ENCODE data around the gene SSC4D.
A peak's percentile ranks its signal among the peaks of the same experiment; 100 is the strongest.
"Not testable (repeated sequence)": the region's sequence is repeated elsewhere in the genome, so short reads cannot be mapped to it uniquely, and the experiment has no call there.

The SSC4D gene

GRCh38 chr7:76417654-76418310, 8.3 kb upstream of the SSC4D start:
- not testable (repeated sequence) for DNase-seq

GRCh38 chr7:76412249-76412648, 2.8 kb upstream of the SSC4D start:
- DNase-seq: no peak

- DNase-seq: no peak
Observed at GRCh38 chr7:76411626-76412025, 2.1 kb upstream of the SSC4D start.

- DNase-seq: peak in 1 of 2 experiments; percentile 35
Observed at GRCh38 chr7:76408121-76408560, 1.4 kb downstream of the SSC4D start.

GRCh38 chr7:76407718-76408117, 1.8 kb downstream of the SSC4D start:
- no peak for DNase-seq

- DNase-seq: no peak
Observed at GRCh38 chr7:76405738-76406137, 3.8 kb downstream of the SSC4D start.

GRCh38 chr7:76403780-76404494, 5.6 kb downstream of the SSC4D start:
- no peak for DNase-seq

GRCh38 chr7:76403097-76403496, 6.4 kb downstream of the SSC4D start:
- not testable (repeated sequence) for DNase-seq

GRCh38 chr7:76400248-76400647, 9.2 kb downstream of the SSC4D start:
- no peak for DNase-seq

- DNase-seq: peak in 1 of 2 experiments; percentile 25
Observed at GRCh38 chr7:76397409-76398183, 11.9 kb downstream of the SSC4D start.

GRCh38 chr7:76396864-76397263, 12.6 kb downstream of the SSC4D start:
- no peak for DNase-seq

- peak; percentile 72 to 87 for DNase-seq
Observed at GRCh38 chr7:76395965-76396726, 13.4 kb downstream of the SSC4D start.

GRCh38 chr7:76395605-76395964, 13.9 kb downstream of the SSC4D start:
- not testable (repeated sequence) for DNase-seq

GRCh38 chr7:76394957-76395356, 14.5 kb downstream of the SSC4D start:
- peak; percentile 51 to 75 for DNase-seq

GRCh38 chr7:76393116-76394031, 16.1 kb downstream of the SSC4D start:
- DNase-seq: peak; percentile 72 to 88

GRCh38 chr7:76392531-76393115, 16.9 kb downstream of the SSC4D start:
- no peak for DNase-seq

- no peak for DNase-seq
Observed at GRCh38 chr7:76390092-76390491, 19.4 kb downstream of the SSC4D start.

- not testable (repeated sequence) for DNase-seq
Observed at GRCh38 chr7:76387789-76388188, 21.7 kb downstream of the SSC4D start.

GRCh38 chr7:76386691-76387260, 22.7 kb downstream of the SSC4D start:
- peak; percentile 71 to 93 for DNase-seq

GRCh38 chr7:76383089-76383944, 26.2 kb downstream of the SSC4D start:
- peak; percentile 21 to 73 for DNase-seq

Data from NCI-H524 (cell line).